HCT116 (cell line): Measurements from ENCODE around the gene FNDC7. TPM values are rescaled to one million over a fixed set of nuclear protein-coding genes. Genes with fewer than 3 reads are reported as not detected.

Experiments
- ATAC-seq: fragments of 200-7000 bp; cut with Tn5 transposase; 2 replicates; pipeline ENCODE4 v1.9.1; 2020; ENCODE audit warnings: mild to moderate bottlenecking, moderate library complexity
- BruUV-seq: library from RNA; stranded (reverse); fragments of 400-500 nt; replicated peaks from 2 replicates; lab custom pipeline; 2021; lab: Mats Ljungman, UMichigan
- CTCF ChIA-PET: fragments of 300-600 bp; sonication (Branson Sonifier 250); formaldehyde crosslinking; loops from one replicate; lab custom pipeline; 2021; ENCODE audit warnings: antibody characterized with exemption; lab: Charles Lee
- POLR2A ChIA-PET: fragments of 300-600, 350-600 bp; sonication (Branson Sonifier 250); formaldehyde crosslinking; loops from one replicate; lab custom pipeline; 2021; ENCODE audit warnings: antibody characterized with exemption; lab: Charles Lee
- RAD21 ChIA-PET, 2 experiments: fragments of 300-600 bp; sonication (Branson Sonifier 250); formaldehyde crosslinking; loops; one replicate each; lab custom pipeline; 2023; ENCODE audit warnings: low total read pairs in 2 of 2; ENCODE audit not compliant: uncharacterized antibody in 2 of 2, unreplicated experiment in 2 of 2, low non-redundant PET in 1 of 2; lab: Charles Lee
- DNase-seq: peaks from one replicate; pipeline ENCODE4 v3.0.0-alpha.2; 2010; ENCODE audit warnings: low read depth, low spot score
- H2AFZ ChIP-seq: fragments of 200-600 bp; shearing (Covaris generic), sonication (generic); 2 replicates; pipeline ENCODE4 v1.6.1; 2017; ENCODE audit warnings: low read depth, mixed run types, mixed read lengths, antibody characterized with exemption, low read length; ENCODE audit not compliant: poor library complexity, severe bottlenecking
- H3K27ac ChIP-seq: 2 replicates; pipeline ENCODE4 v1.5.1; 2012; ENCODE audit warnings: low read depth, low read length
- H3K27me3 ChIP-seq: fragments of 200-600 bp; sonication (generic); 2 replicates; pipeline ENCODE4 v1.6.1; 2016; ENCODE audit warnings: mixed run types, low read length, mixed read lengths; ENCODE audit not compliant: insufficient read depth
- H3K36me3 ChIP-seq, 2 experiments: fragments of 200-500 bp in 1 of 2; fragments of 200-600 bp in 1 of 2; sonication (Bioruptor generic) in 1 of 2; sonication (generic) in 1 of 2; 2 replicates each; pipeline versions ENCODE4 v1.5.1 to v1.6.1; 2014 to 2016; ENCODE audit warnings: low read length in 2 of 2, inconsistent platforms in 1 of 2, mixed read lengths in 1 of 2, mixed run types in 1 of 2; ENCODE audit not compliant: insufficient read depth in 2 of 2, control insufficient read depth in 1 of 2
- H3K4me1 ChIP-seq, 2 experiments: fragments of 200-600 bp in 1 of 2; sonication (generic) in 1 of 2; 2 replicates each; pipeline versions ENCODE4 v1.5.1 to v1.6.1; 2012 to 2017; ENCODE audit warnings: low read length in 2 of 2, inconsistent platforms in 1 of 2, mild to moderate bottlenecking in 1 of 2, mixed read lengths in 1 of 2, mixed run types in 1 of 2, moderate library complexity in 1 of 2; ENCODE audit not compliant: insufficient read depth in 2 of 2, control insufficient read depth in 1 of 2
- H3K4me2 ChIP-seq: fragments of 200-600 bp; sonication (generic); 2 replicates; pipeline ENCODE4 v1.6.1; 2017; ENCODE audit warnings: mixed run types, low read length, mixed read lengths
- H3K4me3 ChIP-seq, 2 experiments: fragments of 200-600 bp in 1 of 2; sonication (generic) in 1 of 2; replicated peaks in 1 of 2; 2 replicates each; pipeline ENCODE4 v1.5.1; 2011 to 2016; ENCODE audit warnings: low read length in 2 of 2, control low read depth in 1 of 2, low read depth in 1 of 2, mild to moderate bottlenecking in 1 of 2, mixed read lengths in 1 of 2, mixed run types in 1 of 2
- H3K79me2 ChIP-seq: fragments of 200-600 bp; sonication (generic); 2 replicates; pipeline ENCODE4 v1.6.1; 2017; ENCODE audit warnings: mild to moderate bottlenecking, mixed run types, low read length, moderate library complexity, mixed read lengths; ENCODE audit not compliant: insufficient read depth
- H3K9ac ChIP-seq: fragments of 200-600 bp; sonication (generic); 2 replicates; pipeline ENCODE4 v1.6.1; 2016; ENCODE audit warnings: low read length, mixed read lengths
- H3K9me2 ChIP-seq: fragments of 200-600 bp; sonication (generic), shearing (Covaris generic); 2 replicates; pipeline ENCODE4 v1.6.1; 2017; ENCODE audit warnings: mixed run types, mild to moderate bottlenecking, moderate library complexity; ENCODE audit not compliant: insufficient read depth
- H3K9me3 ChIP-seq, 2 experiments: fragments of 200-500 bp in 1 of 2; fragments of 200-600 bp in 1 of 2; sonication (Bioruptor generic) in 1 of 2; sonication (generic) in 1 of 2; 2 replicates each; pipeline ENCODE4 v1.6.1; 2014 to 2017; ENCODE audit warnings: low read length in 2 of 2, mixed read lengths in 2 of 2, inconsistent platforms in 1 of 2, low read depth in 1 of 2, mild to moderate bottlenecking in 1 of 2, mixed run types in 1 of 2, moderate library complexity in 1 of 2; ENCODE audit not compliant: control insufficient read depth in 1 of 2, insufficient read depth in 1 of 2
- H4K20me1 ChIP-seq: fragments of 200-600 bp; sonication (generic), shearing (Covaris generic); 2 replicates; pipeline ENCODE4 v1.6.1; 2017; ENCODE audit warnings: mixed run types, mild to moderate bottlenecking, moderate library complexity; ENCODE audit not compliant: insufficient read depth
- CEBPB ChIP-seq: IDR thresholded peaks from 2 replicates; pipeline ENCODE4 v1.6.1; 2012; ENCODE audit warnings: low read depth
- EGR1 ChIP-seq: IDR thresholded peaks from 2 replicates; pipeline ENCODE4 v1.6.1; 2012; ENCODE audit warnings: low read depth
- EZH2 ChIP-seq: fragments of 200-600 bp; sonication (generic); IDR thresholded peaks from 2 replicates; pipeline ENCODE4 v1.6.1; 2017; ENCODE audit warnings: antibody characterized with exemption, mixed run types
- EZH2phosphoT487 ChIP-seq: fragments of 200-600 bp; IDR thresholded peaks from 2 replicates; pipeline ENCODE4 v1.6.1; 2018; ENCODE audit warnings: antibody characterized with exemption, borderline replicate concordance
- FOSL1 ChIP-seq: IDR thresholded peaks from 2 replicates; pipeline ENCODE4 v1.6.1; 2012; ENCODE audit warnings: low read depth
- JUND ChIP-seq: IDR thresholded peaks from 2 replicates; pipeline ENCODE4 v1.6.1; 2012
- RAD21 ChIP-seq: IDR thresholded peaks from 2 replicates; pipeline ENCODE4 v1.6.1; 2012; ENCODE audit warnings: low read depth, mild to moderate bottlenecking
- SIN3A ChIP-seq: IDR thresholded peaks from 2 replicates; pipeline ENCODE4 v1.6.1; 2012; ENCODE audit warnings: low read depth
- SP1 ChIP-seq: IDR thresholded peaks from 2 replicates; pipeline ENCODE4 v1.6.1; 2012; ENCODE audit warnings: low read depth
- SRF ChIP-seq: IDR thresholded peaks from 2 replicates; pipeline ENCODE4 v1.6.1; 2012; ENCODE audit warnings: low read depth
- YY1 ChIP-seq: IDR thresholded peaks from 2 replicates; pipeline ENCODE4 v1.6.1; 2011; ENCODE audit warnings: low read length, low read depth, moderate library complexity, mild to moderate bottlenecking; ENCODE audit not compliant: insufficient replicate concordance; ENCODE audit errors: extremely low read depth
- intact Hi-C: fragments of 100-400 bp; cut with micrococcal nuclease; formaldehyde crosslinking; loops from 2 replicates; pipeline ENCODE4 v1.10.0; 2022
- total RNA-seq: library from RNA; stranded (reverse); gene quantifications from one replicate; pipeline ENCODE4 v1.2.1, GENCODE V29; 2021; ENCODE audit not compliant: unreplicated experiment
- TF ChIP-seq, protein P1 (sequence below), 3 experiments: fragments of 200-600 bp in 1 of 3; sonication (generic) in 1 of 3; IDR thresholded peaks in 2 of 3; conservative IDR thresholded peaks in 1 of 3; 2 replicates each; pipeline ENCODE4 v1.5.1; 2012 to 2017; ENCODE audit warnings: low read depth in 2 of 3, low read length in 2 of 3, antibody characterized with exemption in 1 of 3, borderline replicate concordance in 1 of 3, control low read depth in 1 of 3, mild to moderate bottlenecking in 1 of 3, mixed read lengths in 1 of 3, mixed run types in 1 of 3, moderate library complexity in 1 of 3; ENCODE audit not compliant: insufficient read depth in 1 of 3

FNDC7 gene
- total RNA-seq, 1 experiment from 2014 or later, result 0.10 TPM

DNA sequence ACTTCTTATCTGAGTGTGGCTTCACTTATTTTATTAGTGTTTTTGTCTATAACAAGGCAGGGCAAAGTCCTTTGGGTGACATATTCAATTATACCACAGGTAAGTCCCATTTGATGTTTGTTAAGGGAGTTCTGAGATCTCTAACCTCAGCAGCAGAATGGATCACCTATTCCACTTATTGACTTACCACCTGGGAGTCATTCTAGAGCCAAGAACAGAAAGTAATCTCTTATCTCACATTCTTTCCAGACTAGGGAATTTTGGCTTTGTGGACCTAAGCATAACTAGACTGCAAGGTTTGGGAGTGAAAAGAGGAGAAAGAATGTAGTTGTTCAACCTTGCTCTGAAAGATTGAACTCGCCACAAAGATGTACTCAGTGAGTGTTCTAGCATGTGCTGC lies 13.2 kb downstream of the FNDC7 start:
- no TSS peak for BruUV-seq
- H3K36me3 ChIP-seq, result no peaks in the 10 kb centered on the region
- H3K79me2 ChIP-seq, result no peaks in the 10 kb centered on the region
- RAD21 ChIA-PET, result no interaction called here
- H2AFZ ChIP-seq, result no peak overlapping the region
- H3K4me1 ChIP-seq, result peaks cover 0 to 7% of the 10 kb centered on the region in 2 experiments; a peak in 2 of 4 replicates
- no peak overlapping the region for H3K4me3 ChIP-seq
- TF ChIP-seq EGR1 (no peak), EZH2phosphoT487 (no peak), YY1 (no peak), RAD21 (no peak), SP1 (no peak), SRF (no peak), CEBPB (no peak), EZH2 (no peak), FOSL1 (no peak), JUND (no peak), SIN3A (no peak)
- TF ChIP-seq, protein P1, sequence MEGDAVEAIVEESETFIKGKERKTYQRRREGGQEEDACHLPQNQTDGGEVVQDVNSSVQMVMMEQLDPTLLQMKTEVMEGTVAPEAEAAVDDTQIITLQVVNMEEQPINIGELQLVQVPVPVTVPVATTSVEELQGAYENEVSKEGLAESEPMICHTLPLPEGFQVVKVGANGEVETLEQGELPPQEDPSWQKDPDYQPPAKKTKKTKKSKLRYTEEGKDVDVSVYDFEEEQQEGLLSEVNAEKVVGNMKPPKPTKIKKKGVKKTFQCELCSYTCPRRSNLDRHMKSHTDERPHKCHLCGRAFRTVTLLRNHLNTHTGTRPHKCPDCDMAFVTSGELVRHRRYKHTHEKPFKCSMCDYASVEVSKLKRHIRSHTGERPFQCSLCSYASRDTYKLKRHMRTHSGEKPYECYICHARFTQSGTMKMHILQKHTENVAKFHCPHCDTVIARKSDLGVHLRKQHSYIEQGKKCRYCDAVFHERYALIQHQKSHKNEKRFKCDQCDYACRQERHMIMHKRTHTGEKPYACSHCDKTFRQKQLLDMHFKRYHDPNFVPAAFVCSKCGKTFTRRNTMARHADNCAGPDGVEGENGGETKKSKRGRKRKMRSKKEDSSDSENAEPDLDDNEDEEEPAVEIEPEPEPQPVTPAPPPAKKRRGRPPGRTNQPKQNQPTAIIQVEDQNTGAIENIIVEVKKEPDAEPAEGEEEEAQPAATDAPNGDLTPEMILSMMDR (IDR thresholded peaks at IDR 0.05 in 2 of 3, conservative IDR thresholded peaks at IDR 0.05 in 1 of 3; ENCODE audit: borderline replicate concordance in 1 of 3, insufficient read depth in 1 of 3, low read depth in 2 of 3, low read length in 2 of 3), result no peak
- TF ChIP-seq, all 23 proteins: peak for 0
- no peak overlapping the region for H3K4me2 ChIP-seq
- POLR2A ChIA-PET, result no interaction called here
- no peak overlapping the region for H3K9ac ChIP-seq
- H3K27ac ChIP-seq, result no peak overlapping the region
- H3K27me3 ChIP-seq, result no peaks in the 10 kb centered on the region
- CTCF ChIA-PET, result no interaction called here
- no peak for ATAC-seq
- no peak for DNase-seq
- intact Hi-C loops, result no loop called here
- no peaks in the 10 kb centered on the region for H3K9me3 ChIP-seq
- H4K20me1 ChIP-seq, result no peaks in the 10 kb centered on the region
- no peaks in the 10 kb centered on the region for H3K9me2 ChIP-seq
